Trophoblast cell (in vitro differentiated cells and primary cell): ENCODE data around the gene ZC3H6.
"Not testable (repeated sequence)": the region's sequence is repeated elsewhere in the genome, so short reads cannot be mapped to it uniquely, and the experiment has no call there.

Experiments used
- DNase-seq, 2 donors: peaks; one replicate each; pipeline ENCODE4 v3.0.0-alpha.2; 2016
- H2AFZ ChIP-seq: 2 replicates; pipeline ENCODE4 v1.6.1; 2013; ENCODE audit warnings: low read length, moderate library complexity, mild to moderate bottlenecking; ENCODE audit not compliant: insufficient read depth, poor library complexity
- H2AK5ac ChIP-seq: 2 replicates; pipeline ENCODE4 v1.6.1; 2013; ENCODE audit warnings: mild to moderate bottlenecking, low read length
- H2BK120ac ChIP-seq: 2 replicates; pipeline ENCODE4 v1.6.1; 2013; ENCODE audit warnings: low read length, mild to moderate bottlenecking, moderate library complexity; ENCODE audit not compliant: insufficient read depth, poor library complexity
- H2BK12ac ChIP-seq: 2 replicates; pipeline ENCODE4 v1.6.1; 2013; ENCODE audit warnings: mild to moderate bottlenecking, low read length, moderate library complexity
- H2BK5ac ChIP-seq: 2 replicates; pipeline ENCODE4 v1.6.1; 2013; ENCODE audit warnings: low read length, low read depth, moderate library complexity, mild to moderate bottlenecking; ENCODE audit not compliant: poor library complexity
- H3K14ac ChIP-seq: 2 replicates; pipeline ENCODE4 v1.6.1; 2013; ENCODE audit warnings: mild to moderate bottlenecking, low read length
- H3K18ac ChIP-seq: 2 replicates; pipeline ENCODE4 v1.6.1; 2013; ENCODE audit warnings: mild to moderate bottlenecking, low read length
- H3K23ac ChIP-seq: 2 replicates; pipeline ENCODE4 v1.6.1; 2013; ENCODE audit warnings: low read length
- H3K27ac ChIP-seq: 2 replicates; pipeline ENCODE4 v1.5.1; 2013; ENCODE audit warnings: low read depth, mild to moderate bottlenecking, inconsistent platforms, low read length, moderate library complexity
- H3K27me3 ChIP-seq: 2 replicates; pipeline ENCODE4 v1.6.1; 2013; ENCODE audit warnings: inconsistent platforms, mild to moderate bottlenecking, low read length, moderate library complexity; ENCODE audit not compliant: insufficient read depth
- H3K36me3 ChIP-seq, 2 experiments: 1 replicate in 1 of 2; 2 replicates in 1 of 2; pipeline ENCODE4 v1.6.1; 2013; ENCODE audit warnings: low read length in 2 of 2, mild to moderate bottlenecking in 2 of 2, moderate library complexity in 1 of 2; ENCODE audit not compliant: insufficient read depth in 2 of 2, control insufficient read depth in 1 of 2
- H3K4ac ChIP-seq: 2 replicates; pipeline ENCODE4 v1.6.1; 2013; ENCODE audit warnings: low read depth, mild to moderate bottlenecking, low read length, moderate library complexity
- H3K4me1 ChIP-seq, 2 experiments: 1 replicate in 1 of 2; 2 replicates in 1 of 2; pipeline ENCODE4 v1.6.1; 2013; ENCODE audit warnings: low read length in 2 of 2, mild to moderate bottlenecking in 2 of 2, moderate library complexity in 1 of 2; ENCODE audit not compliant: insufficient read depth in 2 of 2, control insufficient read depth in 1 of 2
- H3K4me2 ChIP-seq: 2 replicates; pipeline ENCODE4 v1.6.1; 2013; ENCODE audit warnings: inconsistent platforms, mild to moderate bottlenecking, low read length, moderate library complexity
- H3K4me3 ChIP-seq: 2 replicates; pipeline ENCODE4 v1.5.1; 2013; ENCODE audit warnings: mild to moderate bottlenecking, low read depth, low read length, inconsistent platforms
- H3K79me1 ChIP-seq: one replicate; pipeline ENCODE4 v1.6.1; 2013; ENCODE audit warnings: low read length
- H3K79me2 ChIP-seq: 2 replicates; pipeline ENCODE4 v1.6.1; 2013; ENCODE audit warnings: low read length, mild to moderate bottlenecking; ENCODE audit not compliant: control insufficient read depth, insufficient read depth, poor library complexity
- H3K9ac ChIP-seq: 2 replicates; pipeline ENCODE4 v1.6.1; 2013; ENCODE audit warnings: mild to moderate bottlenecking, low read length
- H3K9me3 ChIP-seq: 2 replicates; pipeline ENCODE4 v1.6.1; 2013; ENCODE audit warnings: low read depth, mild to moderate bottlenecking, control low read depth, inconsistent platforms, low read length; ENCODE audit not compliant: insufficient read depth
- H4K12ac ChIP-seq: 2 replicates; pipeline ENCODE4 v1.6.1; 2013; ENCODE audit warnings: low read depth, mild to moderate bottlenecking, low read length, moderate library complexity
- H4K8ac ChIP-seq: 2 replicates; pipeline ENCODE4 v1.6.1; 2013; ENCODE audit warnings: low read depth, mild to moderate bottlenecking, low read length, moderate library complexity
- H4K91ac ChIP-seq: one replicate; pipeline ENCODE4 v1.6.1; 2013; ENCODE audit warnings: low read depth, mild to moderate bottlenecking, low read length, moderate library complexity
- WGBS: extraction: QIAGEN DNeasy Blood & Tissue Kit; methylation state at CpG from one replicate; pipeline ENCODE4 v1.1.7; 2013; ENCODE audit warnings: missing lambda C conversion rate; ENCODE audit not compliant: insufficient read length, insufficient coverage; ENCODE audit errors: extremely low coverage; 5-methylcytosine and 5-hydroxymethylcytosine counted together

The ZC3H6 gene

DNA sequence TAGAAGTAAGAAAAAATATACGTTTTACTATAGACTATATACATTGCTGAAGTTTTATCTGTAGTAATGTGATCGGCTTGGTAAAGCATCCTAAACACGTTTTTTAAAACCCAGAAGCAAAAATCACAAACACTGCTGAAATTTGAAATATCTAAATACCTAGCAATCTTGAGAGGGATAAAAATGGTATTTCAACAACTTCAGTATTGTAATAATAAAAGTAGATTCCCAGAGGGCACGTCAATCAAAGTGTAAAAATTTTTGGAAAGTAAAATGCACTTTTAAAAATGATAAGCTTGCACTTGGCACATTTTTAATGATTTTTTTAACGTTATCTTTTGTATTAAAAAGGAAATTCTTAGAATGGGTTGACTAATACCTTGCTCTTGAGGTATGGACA is 1.6 kb downstream of the ZC3H6 start:
- H3K4me1 ChIP-seq, result no peaks in the 10 kb centered on the region
- H3K4me2 ChIP-seq, result no peak overlapping the region
- H2BK5ac ChIP-seq, result no peak overlapping the region
- no peak overlapping the region for H2AK5ac ChIP-seq
- no peak overlapping the region for H4K8ac ChIP-seq
- no CpG with 5 or more reads among the region's 5 CpGs for WGBS
- H4K12ac ChIP-seq, result no peak overlapping the region
- no peaks in the 10 kb centered on the region for H3K9me3 ChIP-seq
- no peak overlapping the region for H3K27ac ChIP-seq
- no peak overlapping the region for H3K14ac ChIP-seq
- no peak overlapping the region for H2BK12ac ChIP-seq
- H3K79me1 ChIP-seq, result peaks cover 8% of the 10 kb centered on the region
- no peak overlapping the region for H2AFZ ChIP-seq
- no peak overlapping the region for H3K18ac ChIP-seq
- no peak overlapping the region for H2BK120ac ChIP-seq
- no peak overlapping the region for H3K9ac ChIP-seq
- H3K4me3 ChIP-seq, result no peak overlapping the region
- DNase-seq, result peak; percentile 21 to 80
- H4K91ac ChIP-seq, result no peak overlapping the region
- no peak overlapping the region for H3K4ac ChIP-seq
- no peaks in the 10 kb centered on the region for H3K27me3 ChIP-seq
- no peak overlapping the region for H3K23ac ChIP-seq
- H3K36me3 ChIP-seq, result no peaks in the 10 kb centered on the region
- peaks cover 4% of the 10 kb centered on the region for H3K79me2 ChIP-seq

- no peak overlapping the region for H3K4ac ChIP-seq
- no peak overlapping the region for H3K4me3 ChIP-seq
- H3K27ac ChIP-seq, result no peak overlapping the region
- no CpG with 5 or more reads among the region's 5 CpGs for WGBS
- no peak overlapping the region for H2BK120ac ChIP-seq
- H3K36me3 ChIP-seq, result no peaks in the 10 kb centered on the region
- no peak for DNase-seq
- no peak overlapping the region for H3K18ac ChIP-seq
- H4K91ac ChIP-seq, result no peak overlapping the region
- peaks cover 4% of the 10 kb centered on the region for H3K79me2 ChIP-seq
- H3K79me1 ChIP-seq, result peaks cover 8% of the 10 kb centered on the region
- H2AFZ ChIP-seq, result no peak overlapping the region
- H2AK5ac ChIP-seq, result no peak overlapping the region
- H3K14ac ChIP-seq, result no peak overlapping the region
- no peak overlapping the region for H3K4me2 ChIP-seq
- H2BK12ac ChIP-seq, result no peak overlapping the region
- H3K9ac ChIP-seq, result no peak overlapping the region
- no peak overlapping the region for H4K8ac ChIP-seq
- H2BK5ac ChIP-seq, result no peak overlapping the region
- H3K4me1 ChIP-seq, result no peaks in the 10 kb centered on the region
- no peaks in the 10 kb centered on the region for H3K9me3 ChIP-seq
- H3K23ac ChIP-seq, result no peak overlapping the region
- H3K27me3 ChIP-seq, result no peaks in the 10 kb centered on the region
- H4K12ac ChIP-seq, result no peak overlapping the region
Measured at GRCh38 chr2:112277596-112278220, 2.3 kb downstream of the ZC3H6 start.

DNA sequence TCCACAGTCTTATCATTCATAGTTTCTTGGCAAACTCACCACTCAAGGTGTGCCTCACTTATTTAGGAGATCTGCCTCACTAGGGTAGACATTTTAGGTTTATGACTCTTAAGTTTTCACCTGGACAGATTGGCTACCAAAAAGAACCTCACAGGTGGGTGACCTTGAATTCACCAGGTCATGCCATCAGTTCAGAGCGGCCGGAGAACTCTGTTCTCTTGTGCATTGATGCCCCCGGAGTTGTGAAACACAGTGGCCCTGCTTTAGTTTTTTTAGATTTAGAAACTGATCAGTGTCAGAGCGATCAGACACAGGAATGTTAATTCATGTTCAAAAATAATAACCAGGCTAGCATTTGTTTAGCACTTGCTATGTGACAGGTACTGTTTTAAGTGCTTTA is 6.7 kb downstream of the ZC3H6 start:
- H2BK12ac ChIP-seq, H3K9ac ChIP-seq, H3K4me1 ChIP-seq, H3K14ac ChIP-seq, H2AFZ ChIP-seq, H3K23ac ChIP-seq, H3K4me3 ChIP-seq, H3K36me3 ChIP-seq, H3K27me3 ChIP-seq, H4K8ac ChIP-seq, H3K4me2 ChIP-seq, H3K9me3 ChIP-seq, H3K27ac ChIP-seq, H2AK5ac ChIP-seq, H3K4ac ChIP-seq, H2BK120ac ChIP-seq, H4K91ac ChIP-seq, H2BK5ac ChIP-seq, DNase-seq, H4K12ac ChIP-seq, H3K79me2 ChIP-seq, H3K18ac ChIP-seq, H3K79me1 ChIP-seq: not testable (repeated sequence)
- WGBS, result no CpG with 5 or more reads among the region's 4 CpGs

GRCh38 chr2:112283535-112283934 is 8.1 kb downstream of the ZC3H6 start:
- H2BK120ac ChIP-seq, H4K91ac ChIP-seq, H3K14ac ChIP-seq, H4K12ac ChIP-seq, H3K9me3 ChIP-seq, H3K27ac ChIP-seq, H3K79me1 ChIP-seq, H3K18ac ChIP-seq, H3K4ac ChIP-seq, H3K23ac ChIP-seq, H2AFZ ChIP-seq, H2AK5ac ChIP-seq, DNase-seq, H3K9ac ChIP-seq, H3K79me2 ChIP-seq, H3K4me1 ChIP-seq, H3K36me3 ChIP-seq, H4K8ac ChIP-seq, H2BK12ac ChIP-seq, H2BK5ac ChIP-seq, H3K4me3 ChIP-seq, H3K4me2 ChIP-seq, H3K27me3 ChIP-seq: not testable (repeated sequence)
- WGBS, result no CpG with 5 or more reads among the region's 2 CpGs
